IPS DF 19.7 (cell line): ENCODE measurements around the gene FN3K.
"Not testable (repeated sequence)": the region's sequence is repeated elsewhere in the genome, so short reads cannot be mapped to it uniquely, and the experiment has no call there.

Experiments used
- DNase-seq: peaks from one replicate; pipeline ENCODE4 v3.0.0-alpha.2; 2013; ENCODE audit warnings: low read depth, low spot score

FN3K gene

GRCh38 chr17:82775001-82775823 is 39.8 kb downstream of the FN3K start:
- no peak for DNase-seq

GRCh38 chr17:82776454-82776853 is 41.0 kb downstream of the FN3K start:
- DNase-seq = no peak

DNA sequence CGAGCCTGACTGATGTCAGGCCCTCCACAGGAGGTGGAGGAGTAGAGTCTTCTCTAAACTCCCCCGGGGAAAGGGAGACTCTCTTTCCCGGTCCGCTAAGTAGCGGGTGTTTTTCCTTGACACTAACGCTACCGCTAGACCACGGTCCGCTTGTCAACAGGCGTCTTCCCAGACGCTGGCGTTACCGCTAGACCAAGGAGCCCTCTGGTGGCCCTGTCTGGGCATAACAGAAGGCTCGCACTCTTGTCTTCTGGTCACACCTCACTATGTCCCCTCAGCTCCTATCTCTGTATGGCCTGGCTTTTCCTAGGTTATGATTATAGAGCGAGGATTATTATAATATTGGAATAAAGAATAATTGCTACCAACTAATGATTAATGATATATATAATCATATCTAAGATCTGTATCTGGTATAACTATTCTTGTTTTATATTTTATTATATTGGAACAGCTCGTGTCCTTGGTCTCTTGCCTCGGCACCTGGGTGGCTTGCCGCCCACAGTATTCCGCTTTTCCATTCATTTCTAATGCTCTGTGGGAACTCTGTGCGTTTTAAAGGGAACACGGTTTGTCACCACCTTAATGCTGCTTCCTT is 42.5 kb downstream of the FN3K start:
- DNase-seq = not testable (repeated sequence)

DNA sequence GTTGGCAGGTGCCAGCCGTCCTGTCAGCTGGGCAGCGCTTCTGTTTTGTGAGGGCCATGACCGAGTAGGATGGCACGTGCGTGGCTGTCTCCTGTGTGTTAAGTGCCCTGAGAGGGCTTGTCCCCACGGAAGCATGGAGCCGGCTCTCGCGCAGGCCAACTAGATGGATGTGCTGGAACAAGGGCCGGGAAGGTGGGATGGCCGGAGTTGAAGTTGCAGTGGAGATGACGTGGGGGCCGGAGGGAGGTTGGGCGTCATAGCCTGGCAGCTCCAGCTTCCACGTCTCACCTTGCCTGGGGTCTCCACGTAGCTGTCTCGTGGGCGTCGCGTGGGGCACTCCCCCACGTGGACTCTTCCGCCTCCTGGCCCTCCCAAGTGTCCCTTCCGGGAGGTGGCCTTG is 44.1 kb downstream of the FN3K start:
- no peak for DNase-seq

DNA sequence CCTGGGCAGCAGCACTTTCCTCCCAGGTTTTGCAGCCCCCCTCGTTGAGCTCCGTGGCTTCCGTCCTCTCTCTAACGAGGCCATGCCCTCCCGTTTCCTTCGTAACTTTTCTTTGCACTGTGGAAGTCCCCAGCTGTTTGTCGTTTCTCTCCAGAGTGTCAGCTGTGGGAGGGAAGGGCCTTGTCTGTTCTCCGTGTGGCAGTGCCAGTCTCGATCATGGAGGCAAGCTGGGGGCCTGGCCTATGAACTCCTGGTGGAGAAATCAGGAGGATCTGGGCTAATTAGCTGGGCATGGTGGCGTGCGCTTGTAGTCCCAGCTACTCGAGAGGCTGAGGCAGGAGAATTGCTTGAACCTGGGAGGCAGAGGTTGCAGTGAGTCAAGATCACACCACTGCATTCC is 44.8 kb downstream of the FN3K start:
- no peak for DNase-seq

- no peak for DNase-seq
Measured at GRCh38 chr17:82780971-82781893, 45.8 kb downstream of the FN3K start.

DNA sequence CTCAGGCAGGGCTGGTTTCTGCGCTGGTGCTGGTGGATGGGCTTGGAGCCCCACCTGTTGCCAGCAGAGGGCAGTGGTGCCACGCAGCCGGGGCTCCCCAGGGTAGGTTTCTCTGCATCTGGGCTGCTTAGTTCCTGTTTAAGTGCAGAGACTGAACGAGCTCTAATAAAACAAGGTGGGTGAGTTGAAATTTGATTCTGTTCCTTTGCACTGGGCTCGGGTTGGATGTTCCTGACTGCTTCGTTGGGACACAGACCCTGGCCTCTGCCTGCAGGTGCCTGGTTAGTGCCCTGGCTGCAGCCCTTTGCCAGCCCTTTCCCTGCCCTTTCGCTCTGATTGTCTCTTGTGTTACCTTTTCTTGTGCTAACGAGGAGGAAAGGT is 46.5 kb downstream of the FN3K start:
- peak; percentile 33 for DNase-seq

DNA sequence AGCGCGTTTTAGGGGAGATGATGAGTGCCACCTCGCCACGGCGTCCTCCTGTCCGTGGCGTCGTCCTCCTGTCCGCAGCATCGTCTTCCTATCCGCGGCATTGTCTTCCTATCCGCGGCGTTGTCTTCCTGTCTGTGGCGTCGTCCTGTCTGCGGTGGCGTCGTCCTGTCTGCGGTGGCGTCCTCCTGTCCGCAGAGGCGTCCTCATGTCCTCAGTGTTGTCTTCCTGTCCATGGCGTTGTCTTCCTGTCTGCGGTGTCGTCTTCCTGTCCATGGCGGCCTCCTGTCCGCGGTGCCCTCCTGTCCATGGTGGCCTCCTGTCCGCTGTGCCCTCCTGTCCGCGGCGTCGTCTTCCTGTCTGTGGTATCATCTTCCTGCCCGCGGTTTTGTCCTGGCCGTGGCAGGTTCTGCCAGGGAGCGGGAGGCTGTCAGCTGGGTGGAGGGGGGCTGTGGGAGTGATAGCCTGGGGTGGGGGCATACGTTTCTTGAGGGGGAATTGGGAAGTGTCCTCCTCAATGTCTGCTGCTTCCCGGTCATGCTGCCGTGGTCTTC is 47.3 kb downstream of the FN3K start:
- DNase-seq = no peak

DNA sequence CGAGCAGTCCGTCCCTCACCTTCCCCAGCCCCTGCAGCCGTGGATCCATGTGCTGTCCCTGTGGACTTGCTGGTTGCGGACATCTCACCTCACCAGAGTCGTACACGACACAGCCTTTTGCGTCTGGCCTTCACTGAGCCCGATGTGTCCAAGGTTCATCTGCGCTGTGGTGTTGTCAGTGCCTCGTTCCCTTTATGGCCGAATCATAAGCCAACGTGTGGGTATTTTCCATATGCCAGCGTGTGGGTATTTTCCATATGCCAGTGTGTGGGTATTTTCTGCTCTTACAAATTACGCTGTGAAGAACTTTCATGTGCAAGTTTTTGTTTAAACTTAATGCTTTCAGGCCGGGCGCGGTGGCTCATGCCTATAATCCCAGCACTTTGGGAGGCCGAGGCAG is 48.1 kb downstream of the FN3K start:
- no peak for DNase-seq

DNA sequence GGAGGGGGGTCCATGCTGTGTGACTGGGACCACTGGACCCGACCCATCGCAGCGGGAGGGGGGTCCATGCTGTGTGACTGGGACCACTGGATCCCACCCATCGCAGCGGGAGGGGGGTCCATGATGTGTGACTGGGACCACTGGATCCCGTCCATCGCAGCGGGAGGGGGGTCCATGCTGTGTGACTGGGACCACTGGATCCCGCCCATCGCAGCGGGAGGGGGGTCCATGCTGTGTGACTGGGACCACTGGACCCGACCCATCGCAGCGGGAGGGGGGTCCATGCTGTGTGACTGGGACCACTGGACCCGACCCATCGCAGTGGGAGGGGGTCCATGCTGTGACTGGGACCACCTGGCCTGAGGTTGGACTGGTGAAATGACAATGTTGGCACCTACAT is 50.2 kb downstream of the FN3K start:
- DNase-seq = not testable (repeated sequence)

DNA sequence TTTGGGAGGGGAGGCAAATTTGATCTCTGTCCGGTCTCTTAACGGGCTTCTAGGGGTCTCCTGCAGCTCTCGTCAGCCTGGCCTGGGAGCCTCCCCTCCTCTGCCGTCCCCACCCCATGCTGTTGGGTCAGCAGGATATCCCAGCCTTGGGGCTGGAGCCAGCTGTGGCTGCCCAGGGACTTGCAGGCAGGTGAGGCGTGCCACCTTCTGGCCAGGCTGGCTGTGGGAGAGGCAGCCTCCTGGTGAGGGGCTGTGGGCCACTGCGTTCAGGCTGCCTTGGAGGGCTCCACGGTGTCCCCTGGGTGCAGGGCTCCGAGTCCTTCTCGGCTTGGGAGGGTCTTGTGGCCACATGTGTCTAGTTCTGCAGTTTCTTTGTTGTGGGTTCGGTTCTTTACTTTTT is 51.0 kb downstream of the FN3K start:
- no peak for DNase-seq

DNA sequence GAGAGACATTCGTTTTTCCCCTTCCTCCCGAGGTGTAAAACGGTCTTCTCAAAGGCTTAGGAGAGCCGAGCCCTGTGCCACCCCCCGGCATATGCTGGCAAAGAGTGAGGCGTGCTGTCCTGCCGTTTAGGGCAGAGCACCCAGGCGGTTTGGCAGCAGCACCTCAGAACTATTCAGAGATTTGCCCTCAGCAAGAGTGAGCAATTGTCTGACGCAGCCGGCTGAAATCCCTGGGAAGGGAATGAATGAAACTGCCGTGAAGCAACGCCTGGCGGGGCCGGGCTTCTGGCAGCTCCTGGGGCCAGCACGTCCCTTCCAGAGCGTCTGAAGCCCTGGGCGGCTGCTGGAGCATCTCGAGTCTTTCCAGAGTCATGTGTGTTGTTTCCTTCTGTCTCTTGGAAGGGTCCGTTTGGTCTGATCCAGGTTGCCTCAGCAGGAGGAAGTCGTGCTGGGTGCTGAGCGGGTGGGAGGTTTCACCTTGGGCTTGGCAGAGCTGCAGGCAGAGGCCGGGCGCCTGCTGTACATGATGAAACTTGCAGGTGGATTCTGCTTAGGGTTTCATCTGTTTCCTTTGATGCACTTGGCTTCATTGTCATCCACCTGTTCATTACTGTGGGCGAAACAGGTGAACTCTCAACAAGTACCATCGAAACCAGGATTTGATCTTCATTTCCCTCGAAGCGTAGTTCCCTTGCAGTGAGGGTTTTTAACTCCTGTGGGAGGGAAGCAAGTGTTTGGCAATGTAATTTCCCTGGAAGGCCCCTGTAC is 51.9 kb downstream of the FN3K start:
- no peak for DNase-seq

- no peak for DNase-seq
Measured at GRCh38 chr17:82788206-82789001, 53.0 kb downstream of the FN3K start.

- no peak for DNase-seq
Measured at GRCh38 chr17:82789051-82789592, 53.7 kb downstream of the FN3K start.

DNA sequence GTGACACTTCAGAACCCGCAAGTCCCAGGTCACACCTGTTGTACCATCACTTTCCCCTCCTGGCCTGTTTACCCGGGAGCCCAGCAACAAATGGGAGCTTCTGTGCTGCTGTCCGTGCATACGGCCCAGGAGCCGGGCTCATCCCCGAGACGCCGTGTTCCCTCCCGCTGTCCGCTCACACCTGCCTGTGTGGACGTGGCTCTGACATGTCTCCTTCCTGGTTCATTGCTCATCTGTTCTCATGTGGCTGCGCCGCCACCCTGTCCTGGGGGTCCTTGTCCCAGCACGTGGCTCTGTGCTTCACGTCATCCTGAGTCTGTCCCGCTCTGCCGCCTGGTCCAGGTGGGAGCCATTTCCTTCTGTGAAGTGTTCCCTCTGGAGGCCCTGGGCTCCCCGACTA is 54.4 kb downstream of the FN3K start:
- DNase-seq = no peak

DNA sequence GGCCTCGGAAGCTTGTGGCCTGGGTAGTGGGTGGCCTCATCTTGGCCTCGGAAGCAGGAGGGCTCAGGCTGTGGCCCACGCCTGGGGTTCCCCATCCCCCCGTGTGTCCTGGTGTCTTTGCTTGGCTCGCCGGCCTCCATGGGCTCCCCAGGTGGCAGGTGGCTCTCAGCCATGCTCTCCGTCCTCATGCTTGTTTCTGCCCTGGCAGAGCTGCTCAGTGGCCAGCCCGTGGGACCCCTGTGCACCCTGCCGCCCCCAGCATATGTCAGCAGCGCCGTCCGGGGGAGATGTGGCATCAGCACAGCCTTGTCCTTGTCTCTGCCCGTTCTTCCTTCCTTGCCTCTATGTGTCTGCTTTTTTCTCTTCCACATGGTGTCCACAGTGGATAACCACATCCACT is 55.0 kb downstream of the FN3K start:
- no peak for DNase-seq

GRCh38 chr17:82791532-82791931 is 56.1 kb downstream of the FN3K start:
- no peak for DNase-seq

- no peak for DNase-seq
Measured at GRCh38 chr17:82793974-82794630, 58.7 kb downstream of the FN3K start.

GRCh38 chr17:82794781-82795482 is 59.5 kb downstream of the FN3K start:
- no peak for DNase-seq
